ELF-1 (cell line): ENCODE data around the gene TMOD2.

Experiments
- DNase-seq: peaks from one replicate; pipeline ENCODE4 v3.0.0-alpha.2; 2016; ENCODE audit warnings: low read depth, low spot score

Gene TMOD2

GRCh38 chr15:51818150-51818549 is 66.8 kb downstream of the TMOD2 start:
- no peak for DNase-seq

GRCh38 chr15:51825698-51826097 is 74.3 kb downstream of the TMOD2 start:
- DNase-seq, result no peak

- DNase-seq, result no peak
Measured at GRCh38 chr15:51828621-51829375, 77.4 kb downstream of the TMOD2 start.

GRCh38 chr15:51829376-51830275 is 78.2 kb downstream of the TMOD2 start, which contains the start of gene TMOD3:
TSS of gene TMOD3 (plus strand) at chr15:51829653. CDS start at chr15:51862885, 33,232 bp downstream.
- DNase-seq, result peak; percentile 95

- DNase-seq, result no peak
Measured at GRCh38 chr15:51830276-51830806, 78.9 kb downstream of the TMOD2 start.

GRCh38 chr15:51833772-51834171 is 82.4 kb downstream of the TMOD2 start:
- DNase-seq, result no peak

GRCh38 chr15:51837792-51838251 is 86.4 kb downstream of the TMOD2 start:
- DNase-seq, result peak; percentile 23

GRCh38 chr15:51838270-51838669 is 86.9 kb downstream of the TMOD2 start:
- DNase-seq, result no peak

GRCh38 chr15:51840692-51841091 is 89.3 kb downstream of the TMOD2 start:
- no peak for DNase-seq

GRCh38 chr15:51841406-51842040 is 90.1 kb downstream of the TMOD2 start:
- DNase-seq, result no peak

GRCh38 chr15:51842265-51842664 is 90.9 kb downstream of the TMOD2 start:
- no peak for DNase-seq

GRCh38 chr15:51842852-51843737 is 91.7 kb downstream of the TMOD2 start:
- DNase-seq, result peak; percentile 20

GRCh38 chr15:51844747-51845426 is 93.5 kb downstream of the TMOD2 start:
- DNase-seq, result no peak

GRCh38 chr15:51846066-51846462 is 94.7 kb downstream of the TMOD2 start:
- DNase-seq, result no peak

GRCh38 chr15:51846463-51847230 is 95.2 kb downstream of the TMOD2 start:
- DNase-seq, result no peak

GRCh38 chr15:51848811-51849210 is 97.4 kb downstream of the TMOD2 start:
- no peak for DNase-seq

- DNase-seq, result no peak
Measured at GRCh38 chr15:51849860-51850259, 98.5 kb downstream of the TMOD2 start.

- no peak for DNase-seq
Measured at GRCh38 chr15:51853998-51854397, 102.6 kb downstream of the TMOD2 start.

- no peak for DNase-seq
Measured at GRCh38 chr15:51855612-51856011, 104.2 kb downstream of the TMOD2 start.
